Measurements from ENCODE around the gene BTNL2. TPM values are rescaled to one million over a fixed set of nuclear protein-coding genes. Genes with fewer than 3 reads are reported as not detected.
"Not testable (repeated sequence)": the region's sequence is repeated elsewhere in the genome, so short reads cannot be mapped to it uniquely, and the experiment has no call there.

BTNL2 gene
- total RNA-seq, 1 donor from 2014 or later, result 0.63 TPM

DNA sequence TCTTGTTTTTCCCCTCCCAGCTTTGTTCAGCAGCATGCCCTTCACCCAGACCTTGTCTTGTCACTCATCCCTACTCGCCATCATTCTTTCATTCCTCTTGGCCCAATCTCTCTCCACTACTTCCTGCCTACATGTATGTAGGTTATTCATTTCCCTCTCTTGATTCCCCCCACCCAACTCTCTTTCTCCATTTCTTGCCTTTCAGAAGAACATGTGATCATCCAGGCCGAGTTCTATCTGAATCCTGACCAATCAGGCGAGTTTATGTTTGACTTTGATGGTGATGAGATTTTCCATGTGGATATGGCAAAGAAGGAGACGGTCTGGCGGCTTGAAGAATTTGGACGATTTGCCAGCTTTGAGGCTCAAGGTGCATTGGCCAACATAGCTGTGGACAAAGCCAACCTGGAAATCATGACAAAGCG is 35.3 kb upstream of the BTNL2 start:
- no peak overlapping the region for H3K4me3 ChIP-seq (ENCODE audit: low read depth, low read length)
- no peak for DNase-seq (ENCODE audit: low read depth)
- TF ChIP-seq, protein P1, sequence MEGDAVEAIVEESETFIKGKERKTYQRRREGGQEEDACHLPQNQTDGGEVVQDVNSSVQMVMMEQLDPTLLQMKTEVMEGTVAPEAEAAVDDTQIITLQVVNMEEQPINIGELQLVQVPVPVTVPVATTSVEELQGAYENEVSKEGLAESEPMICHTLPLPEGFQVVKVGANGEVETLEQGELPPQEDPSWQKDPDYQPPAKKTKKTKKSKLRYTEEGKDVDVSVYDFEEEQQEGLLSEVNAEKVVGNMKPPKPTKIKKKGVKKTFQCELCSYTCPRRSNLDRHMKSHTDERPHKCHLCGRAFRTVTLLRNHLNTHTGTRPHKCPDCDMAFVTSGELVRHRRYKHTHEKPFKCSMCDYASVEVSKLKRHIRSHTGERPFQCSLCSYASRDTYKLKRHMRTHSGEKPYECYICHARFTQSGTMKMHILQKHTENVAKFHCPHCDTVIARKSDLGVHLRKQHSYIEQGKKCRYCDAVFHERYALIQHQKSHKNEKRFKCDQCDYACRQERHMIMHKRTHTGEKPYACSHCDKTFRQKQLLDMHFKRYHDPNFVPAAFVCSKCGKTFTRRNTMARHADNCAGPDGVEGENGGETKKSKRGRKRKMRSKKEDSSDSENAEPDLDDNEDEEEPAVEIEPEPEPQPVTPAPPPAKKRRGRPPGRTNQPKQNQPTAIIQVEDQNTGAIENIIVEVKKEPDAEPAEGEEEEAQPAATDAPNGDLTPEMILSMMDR (conservative IDR thresholded peaks at IDR 0.05; ENCODE audit: low read depth, low read length), result no peak

DNA sequence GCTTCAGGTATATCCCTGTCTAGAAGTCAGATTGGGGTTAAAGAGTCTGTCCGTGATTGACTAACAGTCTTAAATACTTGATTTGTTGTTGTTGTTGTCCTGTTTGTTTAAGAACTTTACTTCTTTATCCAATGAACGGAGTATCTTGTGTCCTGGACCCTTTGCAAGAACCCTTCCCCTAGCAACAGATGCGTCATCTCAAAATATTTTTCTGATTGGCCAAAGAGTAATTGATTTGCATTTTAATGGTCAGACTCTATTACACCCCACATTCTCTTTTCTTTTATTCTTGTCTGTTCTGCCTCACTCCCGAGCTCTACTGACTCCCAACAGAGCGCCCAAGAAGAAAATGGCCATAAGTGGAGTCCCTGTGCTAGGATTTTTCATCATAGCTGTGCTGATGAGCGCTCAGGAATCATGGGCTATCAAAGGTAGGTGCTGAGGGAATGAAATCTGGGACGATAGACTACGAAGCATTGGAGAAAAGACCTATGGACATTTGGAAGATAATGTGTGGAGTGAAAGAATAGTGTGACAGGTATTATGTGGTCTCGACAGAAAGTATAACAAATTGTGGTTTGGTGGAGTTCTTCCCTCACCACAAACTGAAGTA is 32.7 kb upstream of the BTNL2 start, which contains the start of gene HLA-DRA:
HLA-DRA (plus strand) TSS at position 286 of the 613 bp plus-strand sequence; CDS start at position 350, 64 bp downstream.
- TF ChIP-seq, protein P1 (conservative IDR thresholded peaks at IDR 0.05; ENCODE audit: low read depth, low read length), result no peak
- DNase-seq (ENCODE audit: low read depth), result peak; percentile 15
- H3K4me3 ChIP-seq (ENCODE audit: low read depth, low read length), result peak within 1 kb of the TSS; percentile 35

DNA sequence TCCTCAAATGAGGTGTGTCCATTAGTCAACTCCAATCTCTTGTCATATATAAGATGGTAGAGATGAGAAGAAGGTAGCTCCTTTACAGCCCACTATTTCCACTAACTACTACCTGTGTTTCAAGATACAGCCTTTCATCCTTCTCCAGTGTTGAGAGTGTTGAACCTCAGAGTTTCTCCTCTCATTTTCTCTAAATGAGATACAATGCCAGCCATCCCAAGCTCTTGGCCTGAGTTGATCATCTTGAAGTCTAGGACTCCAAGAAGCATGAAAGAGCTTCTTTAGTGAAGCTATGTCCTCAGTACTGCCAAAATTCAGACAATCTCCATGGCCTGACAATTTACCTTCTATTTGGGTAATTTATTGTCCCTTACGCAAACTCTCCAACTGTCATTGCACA is 32.2 kb upstream of the BTNL2 start:
- TF ChIP-seq, protein P1 (conservative IDR thresholded peaks at IDR 0.05; ENCODE audit: low read depth, low read length), result no peak
- DNase-seq (ENCODE audit: low read depth), result no peak
- no peak overlapping the region for H3K4me3 ChIP-seq (ENCODE audit: low read depth, low read length)

DNA sequence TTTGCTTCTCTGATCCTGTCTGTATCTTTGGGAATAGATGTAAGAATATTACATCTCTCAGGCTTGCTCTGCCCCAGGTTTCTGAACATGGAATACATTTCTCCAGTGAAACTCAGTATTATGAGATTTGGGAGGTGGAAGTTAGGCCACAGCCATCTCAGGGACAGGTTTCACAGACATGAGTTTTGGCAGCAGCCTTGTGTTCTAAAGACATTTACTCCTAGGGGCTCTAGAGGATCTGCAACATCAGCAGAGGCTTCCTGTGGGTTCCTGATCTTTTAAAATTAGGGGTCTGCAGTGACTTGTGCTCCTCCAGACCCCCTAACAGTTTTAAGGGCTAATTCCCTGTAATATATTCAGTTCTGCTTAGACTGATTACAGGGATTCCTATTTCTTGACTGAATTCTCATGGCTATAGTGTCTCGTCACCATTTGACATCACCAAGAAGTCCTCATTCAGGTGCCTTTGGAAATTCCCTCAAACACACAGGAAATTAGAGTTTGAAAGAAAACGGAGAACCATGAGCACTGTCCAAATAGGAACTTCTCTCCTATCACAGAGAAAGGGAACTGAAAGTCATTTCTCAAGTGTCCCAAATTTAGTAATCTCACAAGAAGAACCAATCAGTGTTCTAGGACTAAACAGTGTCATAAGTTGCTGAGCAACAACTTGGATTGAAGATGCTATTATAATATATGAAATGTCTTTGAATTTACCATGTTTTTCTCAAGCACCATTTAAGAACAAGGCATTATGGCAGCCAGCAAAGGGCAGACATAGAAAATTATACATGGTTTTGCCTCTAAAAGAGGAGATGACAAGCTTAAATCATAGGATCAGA is 30.2 kb upstream of the BTNL2 start:
- DNase-seq (ENCODE audit: low read depth), result no peak
- H3K4me3 ChIP-seq (ENCODE audit: low read depth, low read length), result no peak overlapping the region
- TF ChIP-seq, protein P1 (conservative IDR thresholded peaks at IDR 0.05; ENCODE audit: low read depth, low read length), result no peak

DNA sequence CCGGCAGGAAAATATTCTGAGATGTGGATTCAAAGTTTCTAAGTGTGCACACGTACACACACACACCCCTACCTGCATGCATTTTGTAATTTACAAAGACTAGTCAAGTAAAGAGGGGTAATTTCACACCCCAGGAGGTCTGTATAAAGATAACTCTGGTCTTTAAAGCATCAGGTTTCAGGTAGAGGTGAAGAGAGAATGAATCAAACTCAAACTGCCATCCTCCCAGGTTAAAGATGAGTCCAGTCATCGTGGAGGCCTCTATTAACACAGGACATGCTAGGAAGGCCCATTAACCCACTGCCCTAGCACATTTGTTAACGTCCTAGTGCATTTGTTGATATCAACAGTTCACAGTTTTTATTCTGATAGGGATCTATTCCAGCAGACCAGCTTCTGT is 29.2 kb upstream of the BTNL2 start:
- TF ChIP-seq, protein P1 (conservative IDR thresholded peaks at IDR 0.05; ENCODE audit: low read depth, low read length), result no peak
- no peak overlapping the region for H3K4me3 ChIP-seq (ENCODE audit: low read depth, low read length)
- no peak for DNase-seq (ENCODE audit: low read depth)

DNA sequence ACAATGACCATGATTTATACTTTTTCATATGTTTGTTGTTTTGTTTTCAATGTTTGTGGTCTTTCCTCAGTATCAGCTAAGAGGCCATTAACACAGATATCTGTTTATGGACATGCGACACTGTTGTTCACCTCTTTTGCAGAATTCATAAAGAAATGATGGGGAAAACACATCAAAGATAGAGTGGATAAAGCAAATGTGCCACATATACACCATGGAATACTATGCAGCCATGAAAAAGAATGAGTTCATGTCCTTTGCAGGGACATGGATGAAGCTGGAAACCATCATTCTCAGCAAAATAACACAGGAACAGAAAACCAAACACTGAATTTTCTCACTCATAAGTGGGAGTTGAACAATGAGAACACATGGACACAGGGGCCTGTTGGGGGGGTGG is 27.0 kb upstream of the BTNL2 start:
- DNase-seq (ENCODE audit: low read depth), result not testable (repeated sequence)

DNA sequence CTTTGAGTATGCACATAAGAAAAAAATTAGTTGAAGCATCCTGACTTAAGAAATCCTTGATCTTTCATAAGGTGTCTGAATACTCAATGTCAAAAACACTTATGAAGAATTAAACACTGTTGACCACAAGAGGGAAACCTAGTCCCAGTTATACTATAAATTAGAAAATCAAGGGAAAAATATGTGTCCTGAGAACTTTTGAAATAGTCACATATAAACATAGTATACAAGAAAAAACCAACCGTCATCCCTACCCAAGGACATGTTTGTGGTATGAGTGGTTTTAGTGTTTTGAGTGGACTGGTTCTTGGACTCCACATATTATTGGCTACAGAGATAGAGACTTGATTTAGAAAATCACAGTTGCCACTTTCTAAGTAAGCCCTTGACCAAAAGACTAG is 25.1 kb upstream of the BTNL2 start:
- no peak for DNase-seq (ENCODE audit: low read depth)

More for the DNA sequence above, 27.0 kb upstream of the BTNL2 start:
- not testable (repeated sequence) for H3K4me3 ChIP-seq (ENCODE audit: low read depth, low read length)

More for the DNA sequence above, 25.1 kb upstream of the BTNL2 start:
- TF ChIP-seq, protein P1 (conservative IDR thresholded peaks at IDR 0.05; ENCODE audit: low read depth, low read length), result peak; percentile 49
- H3K4me3 ChIP-seq (ENCODE audit: low read depth, low read length), result no peak overlapping the region
